ENCODE data around the gene DNAH6. TPM values are rescaled to one million over a fixed set of nuclear protein-coding genes. Genes with fewer than 3 reads are reported as not detected.

DNAH6 gene
- total RNA-seq, 2 experiments from 2014 or later = 0.21 to 0.54 TPM

- Mint-ChIP-seq H3K9me3 (no peaks in the 10 kb centered on the region), H3K4me3 (no peak overlapping the region), H3K27me3 (no peaks in the 10 kb centered on the region), H3K36me3 (peaks cover 5% of the 10 kb centered on the region), H3K27ac (peak overlapping the region; percentile 19), H3K4me1 (peaks cover 28% of the 10 kb centered on the region)
- no peak for DNase-seq
These were observed 201.0 kb downstream of the DNAH6 start for GRCh38 chr2:84717302-84717701.

- Mint-ChIP-seq H3K4me3 (peak overlapping the region; percentile 54), H3K27me3 (no peaks in the 10 kb centered on the region), H3K36me3 (peaks cover 8% of the 10 kb centered on the region), H3K9me3 (peaks cover 2% of the 10 kb centered on the region), H3K4me1 (peaks cover 40% of the 10 kb centered on the region), H3K27ac (peak overlapping the region; percentile 81)
- DNase-seq = no peak
These were observed 203.1 kb downstream of the DNAH6 start for GRCh38 chr2:84719434-84719833.

- peaks cover 36% of the 10 kb centered on the region for H3K4me1 Mint-ChIP-seq
- H3K27ac Mint-ChIP-seq = no peak overlapping the region
- DNase-seq = no peak
- H3K36me3 Mint-ChIP-seq = peaks cover 18% of the 10 kb centered on the region
- peaks cover 11% of the 10 kb centered on the region for H3K9me3 Mint-ChIP-seq
- H3K4me3 Mint-ChIP-seq = no peak overlapping the region
- no peaks in the 10 kb centered on the region for H3K27me3 Mint-ChIP-seq
These were observed 207.5 kb downstream of the DNAH6 start for GRCh38 chr2:84723831-84724230.

- Mint-ChIP-seq H3K36me3 (peaks cover 17% of the 10 kb centered on the region), H3K4me3 (no peak overlapping the region), H3K4me1 (peaks cover 27% of the 10 kb centered on the region), H3K27me3 (no peaks in the 10 kb centered on the region), H3K9me3 (peaks cover 14% of the 10 kb centered on the region), H3K27ac (peak overlapping the region; percentile 6)
- DNase-seq = no peak
These were observed 209.4 kb downstream of the DNAH6 start for GRCh38 chr2:84725717-84726116.

GRCh38 chr2:84727315-84727714, 211.0 kb downstream of the DNAH6 start:
- H3K27ac Mint-ChIP-seq = no peak overlapping the region
- H3K27me3 Mint-ChIP-seq = no peaks in the 10 kb centered on the region
- peaks cover 27% of the 10 kb centered on the region for H3K4me1 Mint-ChIP-seq

GRCh38 chr2:84729224-84729623, 212.9 kb downstream of the DNAH6 start:
- Mint-ChIP-seq H3K36me3 (peaks cover 15% of the 10 kb centered on the region), H3K27ac (no peak overlapping the region), H3K27me3 (no peaks in the 10 kb centered on the region), H3K4me1 (peaks cover 27% of the 10 kb centered on the region), H3K4me3 (no peak overlapping the region), H3K9me3 (peaks cover 14% of the 10 kb centered on the region)
- no peak for DNase-seq

More at GRCh38 chr2:84727315-84727714, 211.0 kb downstream of the DNAH6 start:
- Mint-ChIP-seq H3K9me3 (peaks cover 14% of the 10 kb centered on the region), H3K4me3 (no peak overlapping the region), H3K36me3 (peaks cover 15% of the 10 kb centered on the region)
- DNase-seq = no peak

GRCh38 chr2:84731185-84731584, 214.9 kb downstream of the DNAH6 start:
- no peak for DNase-seq
- H3K4me1 Mint-ChIP-seq = peaks cover 21% of the 10 kb centered on the region
- H3K9me3 Mint-ChIP-seq = peaks cover 14% of the 10 kb centered on the region
- no peak overlapping the region for H3K27ac Mint-ChIP-seq
- peaks cover 10% of the 10 kb centered on the region for H3K36me3 Mint-ChIP-seq
- H3K4me3 Mint-ChIP-seq = no peak overlapping the region
- no peaks in the 10 kb centered on the region for H3K27me3 Mint-ChIP-seq

GRCh38 chr2:84732897-84733778, 216.8 kb downstream of the DNAH6 start:
- Mint-ChIP-seq H3K27ac (no peak overlapping the region), H3K36me3 (peaks cover 13% of the 10 kb centered on the region), H3K4me3 (no peak overlapping the region), H3K4me1 (peaks cover 15% of the 10 kb centered on the region), H3K27me3 (no peaks in the 10 kb centered on the region), H3K9me3 (peaks cover 19% of the 10 kb centered on the region)
- DNase-seq = no peak

- H3K27ac Mint-ChIP-seq = no peak overlapping the region
- peaks cover 18% of the 10 kb centered on the region for H3K9me3 Mint-ChIP-seq
- peaks cover 11% of the 10 kb centered on the region for H3K36me3 Mint-ChIP-seq
- no peak overlapping the region for H3K4me3 Mint-ChIP-seq
- DNase-seq = no peak
- H3K4me1 Mint-ChIP-seq = peaks cover 17% of the 10 kb centered on the region
- no peaks in the 10 kb centered on the region for H3K27me3 Mint-ChIP-seq
These were observed 219.1 kb downstream of the DNAH6 start for GRCh38 chr2:84735389-84735788.

- H3K9me3 Mint-ChIP-seq = peaks cover 14% of the 10 kb centered on the region
- no peaks in the 10 kb centered on the region for H3K27me3 Mint-ChIP-seq
- H3K4me3 Mint-ChIP-seq = no peak overlapping the region
- H3K4me1 Mint-ChIP-seq = peaks cover 12% of the 10 kb centered on the region
- DNase-seq = peak; percentile 50
- peaks cover 11% of the 10 kb centered on the region for H3K36me3 Mint-ChIP-seq
- peak overlapping the region; percentile 28 for H3K27ac Mint-ChIP-seq
These were observed 225.0 kb downstream of the DNAH6 start for GRCh38 chr2:84741182-84741822.

- Mint-ChIP-seq H3K27ac (no peak overlapping the region), H3K4me1 (no peaks in the 10 kb centered on the region), H3K27me3 (no peaks in the 10 kb centered on the region), H3K36me3 (peaks cover 5% of the 10 kb centered on the region), H3K4me3 (no peak overlapping the region), H3K9me3 (peaks cover 3% of the 10 kb centered on the region)
- no peak for DNase-seq
These were observed 232.0 kb downstream of the DNAH6 start for GRCh38 chr2:84748341-84748740.

- DNase-seq = no peak
- Mint-ChIP-seq H3K27ac (no peak overlapping the region), H3K9me3 (peaks cover 3% of the 10 kb centered on the region), H3K27me3 (no peaks in the 10 kb centered on the region), H3K4me3 (no peak overlapping the region), H3K36me3 (peaks cover 5% of the 10 kb centered on the region), H3K4me1 (no peaks in the 10 kb centered on the region)
These were observed 233.1 kb downstream of the DNAH6 start for GRCh38 chr2:84749442-84749841.

GRCh38 chr2:84755096-84755495, 238.8 kb downstream of the DNAH6 start:
- Mint-ChIP-seq H3K36me3 (peaks cover 2% of the 10 kb centered on the region), H3K4me3 (no peak overlapping the region), H3K27me3 (no peaks in the 10 kb centered on the region), H3K9me3 (peaks cover 8% of the 10 kb centered on the region), H3K4me1 (peaks cover 17% of the 10 kb centered on the region), H3K27ac (no peak overlapping the region)
- DNase-seq = no peak

GRCh38 chr2:84757648-84758047, 241.3 kb downstream of the DNAH6 start:
- peaks cover 2% of the 10 kb centered on the region for H3K36me3 Mint-ChIP-seq
- H3K27me3 Mint-ChIP-seq = no peaks in the 10 kb centered on the region
- peaks cover 11% of the 10 kb centered on the region for H3K9me3 Mint-ChIP-seq
- H3K27ac Mint-ChIP-seq = no peak overlapping the region
- DNase-seq = no peak
- peaks cover 17% of the 10 kb centered on the region for H3K4me1 Mint-ChIP-seq
- H3K4me3 Mint-ChIP-seq = no peak overlapping the region

GRCh38 chr2:84766791-84767190, 250.5 kb downstream of the DNAH6 start:
- H3K4me1 Mint-ChIP-seq = no peaks in the 10 kb centered on the region

More at GRCh38 chr2:84766791-84767190, 250.5 kb downstream of the DNAH6 start:
- no peak for DNase-seq
- Mint-ChIP-seq H3K4me3 (no peak overlapping the region), H3K27ac (no peak overlapping the region), H3K27me3 (no peaks in the 10 kb centered on the region), H3K36me3 (peaks cover 7% of the 10 kb centered on the region), H3K9me3 (peaks cover 15% of the 10 kb centered on the region)

All from activated naive CD8-positive, alpha-beta T cell treated with anti-CD3 and anti-CD28 coated beads for 36 hours (primary cell).